ENCODE results near the gene ADAM12.
"Not testable (repeated sequence)": the region's sequence is repeated elsewhere in the genome, so short reads cannot be mapped to it uniquely, and the experiment has no call there.

ADAM12 gene

DNA sequence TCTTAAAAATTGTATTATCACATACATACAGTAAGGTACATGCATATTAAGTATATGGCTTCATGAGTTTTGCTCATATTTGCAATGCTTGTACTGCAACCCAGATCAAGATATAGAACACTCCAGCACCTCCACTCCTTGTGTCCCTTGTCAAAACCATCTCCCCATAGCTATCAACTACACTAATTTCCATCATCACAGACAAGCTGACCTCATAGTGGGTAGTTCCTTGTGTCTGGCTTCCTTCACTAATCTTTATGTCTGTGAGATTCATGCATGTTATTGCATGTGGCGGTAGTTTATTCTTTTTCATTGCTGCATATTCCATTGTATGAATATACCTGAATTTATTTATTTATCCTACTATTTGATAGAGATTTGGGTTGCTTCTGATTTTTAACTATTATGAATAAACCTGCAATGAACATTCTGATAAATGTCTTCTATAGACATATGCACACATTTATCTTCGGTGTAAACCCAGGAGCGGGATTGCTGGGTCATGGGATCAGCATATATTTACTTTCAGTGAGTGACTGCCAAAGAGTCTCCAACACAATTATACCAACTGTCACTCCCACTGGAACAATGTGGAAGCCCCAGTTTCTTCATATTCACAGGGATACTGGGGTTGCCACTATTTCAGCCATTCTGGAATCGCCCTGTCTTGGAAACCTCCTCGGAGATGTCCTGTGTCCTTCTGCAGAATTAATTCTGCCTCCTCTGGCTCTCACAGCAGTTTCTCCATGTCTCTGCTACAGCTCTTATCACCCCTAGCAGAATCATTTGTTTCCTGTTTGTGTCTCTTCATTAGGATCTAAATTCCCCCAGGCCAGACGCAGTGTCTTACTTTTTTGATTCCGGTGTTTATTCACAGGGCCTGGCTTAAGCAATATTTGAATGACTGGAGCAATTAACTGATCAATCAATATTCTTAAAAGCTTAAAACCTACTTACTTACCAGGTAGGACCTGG lies 14.7 kb upstream of the ADAM12 start:
- no peak for DNase-seq

GRCh38 chr10:126400641-126401040 lies 12.4 kb upstream of the ADAM12 start:
- DNase-seq, result no peak

- no peak for DNase-seq
Measured at GRCh38 chr10:126398924-126399323, 10.6 kb upstream of the ADAM12 start.

DNA sequence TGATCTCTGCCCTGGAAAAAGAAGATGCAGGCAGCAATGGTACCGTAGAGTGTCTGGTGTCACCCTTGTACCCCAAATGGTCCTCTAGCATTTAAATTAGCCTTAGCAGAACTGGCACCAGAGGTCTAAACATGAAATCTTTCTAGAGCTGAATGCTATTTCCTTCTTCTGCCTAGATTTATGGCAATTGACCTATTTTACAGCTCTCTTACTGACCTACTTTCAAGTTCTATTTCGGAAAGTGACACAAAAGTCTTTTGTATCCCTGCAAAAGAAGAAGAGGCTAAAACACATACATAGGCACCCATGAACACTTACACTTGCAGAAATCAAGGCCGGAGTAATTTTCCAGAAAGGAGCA lies 10.1 kb upstream of the ADAM12 start:
- no peak for DNase-seq

DNA sequence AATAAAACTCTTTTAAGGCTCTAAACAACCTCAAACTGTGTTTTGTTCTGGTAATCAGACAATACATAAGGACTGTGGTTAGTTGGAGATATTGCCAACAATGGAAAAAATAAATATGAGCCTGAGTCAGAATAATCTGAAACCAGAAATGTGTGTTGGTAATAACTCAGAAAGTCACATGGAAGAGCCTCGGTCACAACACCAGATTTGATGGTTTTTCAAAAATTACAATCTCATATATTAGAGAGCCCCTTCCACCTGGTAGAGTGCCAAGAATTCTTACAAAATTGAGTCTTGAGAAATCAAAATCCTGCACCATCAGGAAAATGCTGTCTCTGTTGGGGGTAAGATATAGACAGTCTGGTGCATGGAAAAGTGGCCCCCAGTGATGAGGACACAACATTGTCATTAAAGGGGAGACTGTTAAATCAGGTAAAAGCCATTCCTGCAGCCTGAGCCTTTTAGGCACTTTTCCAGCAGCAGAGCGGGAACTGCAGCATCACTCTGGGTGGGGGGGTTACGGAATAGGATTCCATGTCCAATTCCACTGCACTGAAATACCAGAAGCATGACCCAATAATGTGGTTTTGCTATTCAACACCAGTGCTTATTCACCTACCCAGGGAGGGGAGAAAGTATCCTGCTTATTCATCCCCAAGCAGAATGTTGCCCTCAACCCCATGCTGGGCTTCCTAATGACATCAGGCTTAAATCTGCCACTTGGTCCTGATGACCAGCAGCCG lies 9.5 kb upstream of the ADAM12 start:
- no peak for DNase-seq

DNA sequence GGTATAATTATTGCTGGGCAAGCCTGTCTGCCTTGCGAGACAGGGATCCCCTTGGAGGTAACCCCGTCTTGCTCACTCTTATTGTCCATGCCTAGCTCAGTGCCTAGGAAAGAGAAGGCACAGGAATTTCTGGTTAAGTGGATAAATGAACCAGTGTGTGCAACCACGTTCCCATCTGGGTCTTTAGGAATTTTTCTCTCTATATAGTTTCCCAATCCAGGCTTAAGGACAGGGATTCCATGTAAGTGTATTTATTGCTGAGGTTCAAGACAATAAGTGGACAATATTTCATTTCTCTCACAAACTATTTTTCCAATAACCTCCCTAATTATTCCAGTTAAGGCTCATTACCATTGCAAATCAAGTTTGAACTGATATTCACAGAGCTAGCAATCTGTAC lies 8.9 kb upstream of the ADAM12 start:
- no peak for DNase-seq

- DNase-seq, result no peak
Measured at GRCh38 chr10:126394948-126395347, 6.7 kb upstream of the ADAM12 start.

DNA sequence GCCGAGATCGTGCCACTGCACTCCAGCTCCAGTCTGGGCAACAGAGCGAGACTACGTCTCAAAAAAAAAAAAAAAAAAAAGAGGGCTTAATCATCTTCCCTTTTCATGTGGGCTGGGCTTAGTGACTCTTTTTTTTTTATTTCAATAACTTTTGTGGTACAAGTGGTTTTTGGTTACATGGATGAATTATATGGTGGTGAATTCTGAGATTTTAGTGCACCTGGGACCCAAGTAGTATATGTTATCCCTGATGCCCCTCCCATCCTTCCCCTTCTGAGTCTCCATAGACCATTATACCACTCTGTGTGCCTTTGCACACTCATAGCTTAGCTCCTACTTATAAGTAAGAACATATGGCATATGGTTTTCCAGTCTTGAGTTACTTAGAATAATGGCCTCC lies 4.8 kb upstream of the ADAM12 start:
- no peak for DNase-seq

DNA sequence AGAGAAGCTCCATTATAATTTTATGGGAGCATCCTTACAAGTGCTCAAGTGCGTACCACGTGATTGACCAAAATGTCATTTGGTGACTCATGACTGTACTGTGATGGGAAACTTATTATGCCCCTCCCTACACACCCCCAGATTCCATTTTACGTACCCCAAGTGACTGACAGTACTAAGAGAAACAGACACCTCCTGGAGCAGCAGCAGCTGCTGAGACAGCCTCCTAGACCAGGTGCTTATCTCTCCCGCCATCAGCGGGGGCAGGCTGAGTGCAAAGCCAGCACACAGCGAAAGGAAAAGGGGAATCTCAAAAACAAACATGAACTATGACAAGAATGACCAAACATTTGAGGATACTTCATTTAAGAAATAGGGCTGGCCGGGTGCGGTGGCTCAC lies 4.2 kb upstream of the ADAM12 start:
- DNase-seq, result no peak

DNA sequence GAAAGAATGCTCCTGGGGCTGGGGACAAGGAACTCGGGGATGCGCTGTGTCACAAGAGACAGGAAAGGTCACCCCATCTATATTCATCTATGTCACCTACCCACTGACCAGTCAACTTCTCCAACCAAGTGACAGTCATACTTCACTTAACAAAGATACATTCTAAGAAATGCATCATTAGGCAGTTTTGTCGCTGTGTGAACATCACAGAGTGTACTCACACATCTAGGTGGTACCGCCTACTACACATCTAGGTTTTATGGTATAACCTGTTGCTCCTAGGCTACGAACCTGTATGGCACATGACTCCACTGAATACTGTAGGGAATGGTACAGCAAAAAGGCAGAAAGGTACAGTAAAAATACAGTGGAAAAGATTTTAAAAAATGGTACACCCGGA lies 3.8 kb upstream of the ADAM12 start:
- no peak for DNase-seq

- no peak for DNase-seq
Measured at GRCh38 chr10:126391192-126391885, 3.1 kb upstream of the ADAM12 start.

GRCh38 chr10:126390324-126390723 lies 2.0 kb upstream of the ADAM12 start:
- no peak for DNase-seq

DNA sequence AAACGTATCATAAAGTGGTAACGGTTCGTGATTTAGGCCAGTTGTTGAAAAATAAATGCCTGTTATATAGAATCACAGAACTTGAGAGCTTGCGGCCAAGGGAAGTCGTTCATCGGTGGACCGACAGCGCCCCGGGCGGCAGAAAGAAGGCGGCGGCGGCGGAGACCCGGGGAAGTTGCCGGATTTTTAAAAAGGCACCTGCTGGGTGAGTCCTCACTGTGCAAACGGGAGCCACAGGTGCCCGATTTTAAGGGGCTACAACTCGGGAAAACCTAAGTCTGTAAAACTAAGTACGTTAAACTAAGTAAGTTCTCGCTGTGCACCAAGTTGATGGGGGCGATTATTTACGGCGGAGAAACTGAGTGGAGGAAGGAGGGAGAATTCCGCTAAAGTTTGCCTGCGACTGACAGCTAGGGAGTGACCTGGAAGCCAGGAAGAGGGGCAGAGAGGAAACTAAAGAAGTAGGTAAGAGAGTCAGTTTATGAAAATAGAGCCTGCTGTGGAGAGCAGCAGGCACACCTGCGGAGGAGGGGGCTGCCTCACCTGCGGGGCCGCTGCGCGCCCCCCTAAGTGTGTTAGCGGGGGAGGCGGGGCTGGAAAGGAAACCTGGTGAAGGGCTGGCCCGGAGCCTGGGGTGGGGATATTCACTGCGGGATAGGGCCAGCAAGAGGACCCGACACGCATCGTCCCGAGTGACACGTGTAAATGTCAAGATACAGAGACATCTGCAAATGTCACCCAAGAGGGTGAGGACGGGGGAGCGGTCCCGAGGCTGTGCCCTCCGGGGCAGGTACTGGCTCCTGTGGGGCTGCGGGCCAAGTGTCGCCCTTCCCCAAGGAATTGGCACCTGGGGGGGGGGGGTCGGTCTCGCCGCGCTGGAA lies 996 bp downstream of the ADAM12 start:
- no peak for DNase-seq

DNA sequence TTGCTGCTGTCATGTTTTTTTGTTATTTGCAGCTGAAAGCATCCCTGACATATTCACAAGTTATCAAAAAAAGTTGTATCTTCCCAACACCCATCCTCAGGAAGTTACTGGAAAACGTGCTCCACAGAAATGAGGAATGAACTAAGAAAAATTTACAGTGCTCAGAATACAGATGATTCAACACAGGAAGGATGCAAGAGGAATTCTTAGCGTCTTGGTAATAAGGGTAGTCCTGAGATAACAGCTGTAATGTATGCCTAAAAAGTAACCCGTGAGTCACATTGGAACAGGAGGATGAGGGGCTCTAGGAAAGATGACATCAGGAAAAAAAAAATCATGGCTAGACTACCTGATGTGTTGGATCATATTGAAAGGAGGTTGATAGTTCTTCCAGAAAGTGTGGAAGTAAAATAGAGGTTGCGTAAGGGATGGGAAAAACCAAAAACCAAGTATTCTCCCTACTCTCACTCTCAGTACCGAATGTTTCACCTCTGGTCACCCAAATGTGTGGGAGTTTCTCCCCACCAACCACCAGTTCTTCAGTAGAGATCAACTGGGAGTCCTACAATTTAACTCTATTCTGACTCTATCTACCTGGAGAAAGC lies 3.9 kb downstream of the ADAM12 start:
- DNase-seq, result no peak

- no peak for DNase-seq
Measured at GRCh38 chr10:126380352-126381076, 7.8 kb downstream of the ADAM12 start.

DNA sequence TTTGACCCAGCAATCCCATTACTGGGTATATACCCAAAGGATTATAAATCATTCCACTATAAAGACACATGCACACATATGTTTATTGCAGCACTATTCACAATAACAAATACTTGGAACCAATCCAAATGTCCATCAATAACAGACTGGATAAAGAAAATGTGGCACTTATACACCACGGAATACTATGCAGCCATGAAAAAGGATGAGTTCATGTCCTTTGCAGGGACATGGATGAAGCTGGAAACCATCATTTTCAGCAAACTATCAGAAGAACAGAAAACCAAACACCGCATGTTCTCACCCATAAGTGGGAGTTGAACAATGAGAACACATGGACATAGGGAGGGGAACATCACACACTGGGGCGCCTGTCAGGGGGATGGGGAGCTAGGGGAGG lies 9.1 kb downstream of the ADAM12 start:
- DNase-seq, result not testable (repeated sequence)

DNA sequence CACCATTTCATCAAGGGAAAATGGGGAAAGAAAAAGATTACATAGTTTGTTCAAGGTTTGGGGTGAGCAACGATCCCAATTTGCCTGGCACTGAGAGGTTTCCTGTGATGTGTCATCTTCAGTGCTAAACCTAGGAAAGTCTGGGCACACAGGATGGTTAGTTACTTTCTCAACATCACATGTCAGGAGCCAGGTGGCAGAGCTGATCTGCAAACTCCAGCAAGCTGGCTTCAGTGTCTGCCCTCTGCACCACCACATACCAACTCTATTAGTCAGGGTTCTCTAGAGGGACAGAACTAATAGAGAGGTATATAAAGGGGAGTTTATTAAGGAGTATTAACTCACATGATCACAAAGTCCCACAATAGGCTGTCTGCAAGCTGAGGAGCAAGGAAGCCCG lies 11.3 kb downstream of the ADAM12 start:
- DNase-seq, result no peak

DNA sequence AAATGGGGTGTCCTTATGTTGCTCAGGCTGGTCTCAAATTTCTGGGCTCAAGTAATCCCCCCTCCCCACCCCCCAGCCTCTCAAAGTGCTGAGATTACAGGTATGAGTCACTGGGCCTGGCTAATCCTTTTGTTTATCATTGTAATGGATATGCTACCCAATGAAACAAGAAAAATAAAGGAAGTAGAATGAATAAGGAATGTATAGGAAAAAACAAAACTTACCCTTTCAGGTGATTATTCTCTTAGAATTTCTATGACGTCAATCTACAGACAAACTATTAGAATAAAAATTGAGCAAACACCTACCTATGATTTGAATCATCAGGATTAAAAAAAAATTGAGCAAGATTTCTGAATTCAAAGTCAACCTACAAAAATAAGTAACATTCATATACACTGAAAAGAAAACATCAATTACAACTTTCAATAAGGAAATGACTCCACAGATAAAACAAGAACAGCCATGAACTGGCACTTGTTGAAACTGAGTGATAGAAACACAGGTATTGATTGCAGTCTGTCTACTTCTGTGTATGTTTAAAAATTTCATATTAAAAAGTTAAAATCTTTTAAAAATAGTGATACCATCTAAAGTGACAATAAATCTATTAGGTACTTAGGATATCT lies 12.2 kb downstream of the ADAM12 start:
- no peak for DNase-seq

DNA sequence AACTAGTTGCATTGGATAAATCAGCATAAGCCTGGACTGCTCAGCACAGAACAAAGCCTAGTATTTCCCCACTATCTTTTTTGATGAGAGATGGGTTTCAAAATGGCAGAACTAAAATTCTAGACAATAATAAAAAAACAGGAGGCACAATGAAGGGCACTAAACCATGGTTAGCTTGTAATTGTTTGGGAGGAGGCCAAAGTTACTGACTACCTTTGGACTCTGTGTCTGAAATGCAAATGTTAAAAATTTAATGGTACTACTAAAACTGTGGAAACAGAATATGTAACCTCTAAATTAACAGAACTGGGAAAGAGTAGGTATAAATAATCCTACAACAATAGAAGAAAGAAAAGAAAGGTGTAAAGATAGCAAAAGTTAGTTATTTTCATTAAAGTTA lies 13.0 kb downstream of the ADAM12 start:
- DNase-seq, result no peak

DNA sequence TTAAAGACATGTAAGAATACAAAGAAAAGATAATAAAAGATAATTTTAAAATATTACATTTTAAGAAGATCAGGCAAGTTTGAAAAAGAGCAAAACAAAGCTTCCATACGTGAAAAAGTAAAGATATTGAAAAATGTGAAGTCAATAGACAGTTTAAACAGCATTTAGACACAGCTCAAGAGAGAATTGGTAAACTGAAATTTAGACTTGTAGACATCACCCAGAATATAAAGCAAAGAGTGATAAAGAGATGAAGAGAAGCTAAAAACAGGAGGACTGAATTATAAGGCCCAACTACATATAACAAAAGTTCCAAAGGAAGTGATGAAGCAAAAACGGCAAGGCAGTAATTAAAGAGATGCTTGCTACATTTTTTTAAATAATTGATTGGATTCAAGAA lies 13.8 kb downstream of the ADAM12 start:
- DNase-seq, result no peak

DNA sequence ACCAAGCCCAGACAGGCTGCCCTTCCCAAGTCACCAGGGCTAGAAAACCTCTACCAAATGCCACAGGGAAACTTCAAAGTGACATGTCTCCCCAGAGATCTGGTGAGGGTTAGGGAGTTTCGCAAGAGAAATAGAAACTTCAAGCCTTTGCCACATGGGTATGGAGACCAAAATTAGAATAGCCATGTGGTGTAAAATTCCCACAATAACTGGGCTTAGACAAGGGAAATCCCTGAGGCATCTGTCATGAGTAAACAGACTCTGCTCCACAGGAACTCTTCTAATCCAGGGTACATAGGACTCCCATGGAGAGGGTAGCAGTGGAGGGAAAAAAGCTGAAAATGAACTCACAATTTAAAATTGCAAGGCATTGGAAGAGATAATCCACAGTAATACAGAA lies 14.3 kb downstream of the ADAM12 start:
- DNase-seq, result no peak
